GM21381 (cell line): Measurements from ENCODE around the gene DSC1.
"Not testable (repeated sequence)": the region's sequence is repeated elsewhere in the genome, so short reads cannot be mapped to it uniquely, and the experiment has no call there.

Experiments used
- ATAC-seq: cut with Tn5 transposase; IDR thresholded peaks from one replicate; pipeline ENCODE4 v1.9.1; 2021; ENCODE audit warnings: mild to moderate bottlenecking, moderate library complexity; ENCODE audit not compliant: unreplicated experiment

Gene DSC1

DNA sequence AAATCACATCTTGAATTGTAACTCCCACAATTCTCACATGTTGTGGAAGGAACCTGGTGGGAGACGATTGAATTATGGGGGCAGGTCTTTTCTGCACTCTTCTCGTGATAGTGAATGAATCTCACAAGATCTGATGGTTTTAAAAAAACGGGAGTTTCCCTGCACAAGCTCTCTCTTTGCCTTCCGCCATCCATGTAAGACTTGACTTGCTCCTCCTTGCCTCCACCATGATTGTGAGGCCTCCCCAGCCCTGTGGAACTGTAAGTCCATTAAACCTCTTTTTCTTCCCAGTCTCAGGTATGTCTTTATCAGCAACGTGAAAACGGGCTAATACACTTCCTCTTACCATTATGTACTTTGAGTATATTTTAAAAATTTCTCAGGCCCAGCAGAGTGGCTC is 14.7 kb upstream of the DSC1 start:
- not testable (repeated sequence) for ATAC-seq

DNA sequence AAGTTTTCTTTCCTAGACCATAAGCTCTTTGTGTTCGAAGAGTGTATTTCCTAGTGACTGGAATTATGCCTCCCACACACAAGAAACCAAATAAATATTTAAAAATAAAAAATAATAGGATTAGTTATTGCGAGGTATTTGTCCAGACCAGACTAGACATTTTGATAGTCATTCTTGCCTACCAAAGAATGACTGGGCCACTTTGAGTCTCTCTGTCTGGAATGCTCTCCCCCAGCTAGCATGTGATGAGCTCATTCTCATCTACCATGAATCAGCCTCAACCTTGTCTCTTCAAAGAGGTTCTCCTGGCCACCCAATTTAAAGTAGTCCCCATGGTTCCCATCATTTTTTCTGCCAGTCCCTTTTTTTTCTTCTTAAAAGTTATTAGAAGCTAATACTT is 13.9 kb upstream of the DSC1 start:
- ATAC-seq = no peak

GRCh38 chr18:31171144-31171839 is 8.6 kb upstream of the DSC1 start:
- ATAC-seq = no peak

- ATAC-seq = no peak
Measured at GRCh38 chr18:31170335-31170734, 7.7 kb upstream of the DSC1 start.

DNA sequence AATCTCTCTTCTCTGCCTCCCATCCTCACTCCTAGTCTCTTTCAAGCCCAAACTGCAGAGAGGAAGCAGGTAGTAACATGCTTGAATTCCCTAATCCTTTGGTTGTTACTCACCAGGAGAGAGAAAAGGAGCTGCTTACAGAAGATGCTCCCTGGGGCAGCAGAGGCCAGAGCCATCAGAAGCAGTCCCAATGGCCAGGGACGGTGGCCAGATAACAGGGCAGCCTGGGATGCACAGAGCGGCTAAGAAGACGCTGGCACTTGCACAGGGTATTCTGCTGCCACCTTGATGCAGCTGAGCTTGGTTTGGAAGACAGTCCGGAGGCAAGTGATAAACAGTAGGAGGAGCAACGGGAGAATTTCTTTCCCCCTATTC is 250 bp downstream of the DSC1 start:
- ATAC-seq = no peak

- ATAC-seq = no peak
Measured at GRCh38 chr18:31161757-31162418, 768 bp downstream of the DSC1 start.

DNA sequence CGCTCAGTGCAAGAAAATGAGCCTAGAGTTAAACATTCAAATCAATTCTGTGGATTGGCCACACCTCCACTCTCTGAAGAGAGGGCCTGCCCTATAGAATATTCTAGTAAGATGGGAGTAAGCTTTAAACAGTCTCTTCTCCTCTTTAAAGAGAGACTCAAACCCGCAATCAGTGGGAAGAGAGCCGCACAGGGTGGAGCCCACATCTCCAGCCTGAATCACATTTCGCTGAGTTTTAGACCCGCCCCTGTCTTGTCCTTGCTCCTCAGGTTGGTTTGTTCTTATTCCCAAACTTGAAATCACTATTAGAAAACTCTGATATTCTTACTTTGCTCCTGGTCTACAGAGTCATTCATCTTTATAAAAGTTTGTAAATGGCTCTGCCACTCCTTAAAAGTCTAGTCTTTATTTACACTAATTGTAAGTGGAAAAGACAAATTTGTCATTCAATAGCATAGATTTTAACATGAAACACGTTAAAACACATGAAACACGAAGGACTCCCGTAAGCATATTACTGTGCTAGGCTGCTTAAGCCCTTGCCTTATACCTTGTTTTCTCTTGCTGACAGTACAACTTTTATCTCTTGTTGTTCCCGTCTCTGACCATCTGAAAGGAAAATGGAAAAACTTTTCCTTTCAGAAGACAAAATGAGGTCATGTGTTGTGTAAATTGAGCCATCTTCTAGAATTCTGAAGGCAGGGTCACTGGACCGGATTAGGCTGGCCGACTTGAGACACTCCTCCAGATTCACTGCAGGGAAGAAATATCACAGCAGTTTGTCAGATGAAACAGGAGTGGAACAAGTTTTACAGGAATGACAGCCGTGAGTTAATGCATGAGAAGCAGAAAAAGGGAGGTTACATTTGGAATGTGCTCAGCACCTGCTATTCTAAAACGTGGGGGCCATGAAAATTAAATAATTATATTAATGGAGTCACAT is 5.6 kb downstream of the DSC1 start:
- ATAC-seq = no peak

GRCh38 chr18:31155498-31155897 is 7.2 kb downstream of the DSC1 start:
- no peak for ATAC-seq

- ATAC-seq = no peak
Measured at GRCh38 chr18:31154181-31154580, 8.5 kb downstream of the DSC1 start.

GRCh38 chr18:31149351-31149750 is 13.3 kb downstream of the DSC1 start:
- ATAC-seq = no peak

GRCh38 chr18:31148600-31148999 is 14.1 kb downstream of the DSC1 start:
- no peak for ATAC-seq

DNA sequence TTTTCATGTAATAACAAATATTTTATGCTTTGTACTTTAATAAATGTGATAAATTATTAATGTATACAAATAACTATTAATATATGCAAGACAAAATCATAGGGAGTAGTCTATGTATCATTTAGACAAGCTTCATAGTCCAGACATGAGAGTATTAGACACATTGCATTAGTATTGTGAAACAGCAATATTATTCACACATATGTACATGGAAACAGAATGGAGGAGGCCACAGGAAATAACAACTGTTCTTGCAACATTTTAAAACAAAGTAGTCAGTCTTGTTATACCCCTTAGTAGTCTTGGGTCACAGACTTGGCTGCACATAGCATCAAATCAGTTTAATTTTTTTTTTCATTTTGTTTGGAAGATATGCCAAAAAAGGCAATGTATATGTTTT is 15.8 kb downstream of the DSC1 start:
- ATAC-seq = no peak

GRCh38 chr18:31143025-31143424 is 19.6 kb downstream of the DSC1 start:
- no peak for ATAC-seq

- ATAC-seq = no peak
Measured at GRCh38 chr18:31138709-31139108, 23.9 kb downstream of the DSC1 start.

DNA sequence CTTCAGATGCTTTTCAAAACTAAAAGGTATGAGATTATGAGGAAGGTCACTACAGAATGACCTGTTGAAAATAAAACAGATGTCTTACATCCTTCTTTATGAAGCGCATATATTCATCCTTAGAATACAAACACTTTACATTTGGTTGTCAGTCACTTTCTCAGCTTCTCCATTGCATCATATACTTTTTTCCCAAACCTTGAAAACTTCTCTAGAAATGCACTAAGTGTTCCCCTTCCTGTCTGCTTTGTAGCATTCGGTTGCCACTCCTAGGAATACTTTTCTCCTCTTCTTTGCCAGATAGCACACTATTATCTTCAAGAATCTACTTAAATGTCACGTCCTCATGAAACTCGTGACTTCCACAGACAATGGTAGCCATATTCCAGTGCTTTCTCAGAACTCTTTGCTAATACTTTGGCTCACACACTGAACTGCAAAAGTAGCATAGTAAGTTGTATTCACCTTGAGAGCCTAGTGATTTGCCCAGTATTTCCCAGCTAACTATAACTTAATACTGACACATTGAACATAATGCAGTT is 27.6 kb downstream of the DSC1 start:
- ATAC-seq = no peak

GRCh38 chr18:31129398-31130115 is 33.1 kb downstream of the DSC1 start:
- ATAC-seq = no peak

DNA sequence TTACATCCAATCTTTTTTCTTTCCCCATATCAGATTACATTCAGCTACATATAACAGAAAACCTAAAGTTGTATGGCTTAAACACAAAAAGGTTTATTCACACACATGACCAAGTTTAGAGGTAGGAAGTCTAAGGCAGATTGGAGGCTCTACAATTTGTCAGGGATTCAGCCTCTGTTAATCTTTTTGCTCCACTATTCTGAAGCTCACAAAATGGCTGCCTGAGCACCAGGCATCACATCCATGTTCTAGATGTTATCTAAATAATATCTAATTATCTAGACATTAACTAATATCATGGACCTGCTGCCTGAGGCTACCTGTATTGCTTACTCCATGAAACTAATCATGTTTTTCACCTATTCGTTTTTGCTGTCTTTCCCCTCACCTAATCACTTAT is 36.8 kb downstream of the DSC1 start:
- ATAC-seq = no peak

GRCh38 chr18:31123125-31123524 is 39.5 kb downstream of the DSC1 start:
- ATAC-seq = not testable (repeated sequence)

DNA sequence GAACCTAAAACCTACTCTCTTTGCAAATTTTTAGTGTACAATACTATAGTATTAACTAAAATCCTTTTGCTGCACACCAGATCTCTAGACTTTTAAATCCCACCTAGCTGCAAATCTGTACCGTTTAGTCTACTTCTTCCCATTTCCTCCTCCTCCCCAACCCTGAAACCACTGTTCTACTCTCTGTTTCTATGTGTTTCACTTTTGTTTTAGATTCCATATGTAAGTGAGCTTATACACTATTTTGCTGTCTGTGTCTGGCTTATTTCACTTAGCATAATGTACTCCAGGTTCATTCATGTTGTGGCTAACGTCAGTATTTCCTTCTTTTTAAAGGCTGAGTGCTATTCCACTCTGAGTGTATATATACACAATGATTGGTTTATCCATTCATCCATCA is 42.1 kb downstream of the DSC1 start:
- ATAC-seq = no peak

DNA sequence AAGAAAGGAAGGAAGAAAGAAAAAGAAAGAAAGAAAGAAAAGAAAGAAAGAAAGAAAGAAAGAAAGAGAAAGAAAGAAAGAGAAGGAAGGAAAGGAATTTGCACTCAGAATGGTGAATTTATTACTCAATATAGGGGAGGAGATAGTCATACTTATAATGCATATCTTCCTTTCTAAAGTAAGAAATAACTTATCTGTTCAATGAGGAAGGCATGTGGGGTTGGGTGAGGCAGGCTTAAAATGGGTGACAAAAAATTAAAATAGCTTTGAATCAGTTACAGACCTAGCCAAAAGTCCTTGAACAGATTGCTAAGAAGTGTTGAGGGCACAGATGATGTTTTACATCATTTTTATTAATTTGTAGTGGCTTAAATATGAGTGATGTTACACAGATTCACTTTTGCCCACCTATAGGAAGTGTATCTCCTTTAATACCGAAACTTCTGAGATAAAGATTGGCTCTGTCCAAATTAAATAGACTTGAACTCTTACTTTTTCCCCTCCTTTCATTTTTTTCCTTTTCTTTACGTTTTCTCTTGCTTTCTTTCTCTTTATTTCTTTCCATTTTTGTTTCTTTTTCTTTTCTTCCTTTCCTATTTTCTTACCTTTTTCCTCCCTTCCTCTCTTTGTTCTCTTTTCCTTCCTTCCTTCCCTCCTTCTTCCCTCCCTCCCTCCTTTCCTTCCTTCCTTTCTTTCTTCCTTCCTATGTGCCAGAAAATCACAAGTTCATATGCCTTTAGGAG is 45.6 kb downstream of the DSC1 start:
- ATAC-seq = no peak
